Mesenchymal stem cell (in vitro differentiated cells and primary cell): ENCODE data around the gene GDF2.

Source experiments
- DNase-seq: peaks from one replicate; pipeline ENCODE4 v3.0.0-alpha.2; 2013
- H2AFZ ChIP-seq: one replicate; pipeline ENCODE4 v1.6.1; 2013; ENCODE audit warnings: low read depth, mild to moderate bottlenecking, control low read depth, inconsistent platforms, low read length, moderate library complexity
- H2AK5ac ChIP-seq: 2 replicates; pipeline ENCODE4 v1.6.1; 2013; ENCODE audit warnings: low read length, moderate library complexity, mild to moderate bottlenecking, inconsistent platforms; ENCODE audit not compliant: severe bottlenecking
- H2BK120ac ChIP-seq: one replicate; pipeline ENCODE4 v1.6.1; 2013; ENCODE audit warnings: low read depth, mild to moderate bottlenecking, inconsistent platforms, low read length, moderate library complexity
- H2BK12ac ChIP-seq, 2 experiments: one replicate each; pipeline ENCODE4 v1.6.1; 2013; ENCODE audit warnings: inconsistent platforms in 2 of 2, low read length in 2 of 2, mild to moderate bottlenecking in 2 of 2, moderate library complexity in 2 of 2, control low read depth in 1 of 2
- H2BK15ac ChIP-seq: one replicate; pipeline ENCODE4 v1.6.1; 2013; ENCODE audit warnings: mild to moderate bottlenecking, low read depth, inconsistent platforms; ENCODE audit not compliant: poor library complexity, severe bottlenecking
- H2BK5ac ChIP-seq: 2 replicates; pipeline ENCODE4 v1.6.1; 2013; ENCODE audit warnings: low read depth, mild to moderate bottlenecking, low read length, control low read depth, inconsistent platforms; ENCODE audit not compliant: poor library complexity, severe bottlenecking
- H3K14ac ChIP-seq, 2 experiments: one replicate each; pipeline ENCODE4 v1.6.1; 2013; ENCODE audit warnings: inconsistent platforms in 2 of 2, low read length in 2 of 2, control low read depth in 1 of 2, mild to moderate bottlenecking in 1 of 2, moderate library complexity in 1 of 2
- H3K18ac ChIP-seq, 2 experiments: one replicate each; pipeline ENCODE4 v1.6.1; 2013; ENCODE audit warnings: inconsistent platforms in 2 of 2, low read length in 2 of 2, control low read depth in 1 of 2, low read depth in 1 of 2, mild to moderate bottlenecking in 1 of 2
- H3K23ac ChIP-seq, 2 experiments: one replicate each; pipeline ENCODE4 v1.6.1; 2013; ENCODE audit warnings: inconsistent platforms in 2 of 2, low read length in 2 of 2, mild to moderate bottlenecking in 2 of 2, moderate library complexity in 2 of 2, control low read depth in 1 of 2
- H3K27ac ChIP-seq: 2 replicates; pipeline ENCODE4 v1.5.1; 2013; ENCODE audit warnings: mild to moderate bottlenecking, moderate library complexity, low read length, control low read depth, inconsistent platforms; ENCODE audit not compliant: poor library complexity, severe bottlenecking
- H3K27me3 ChIP-seq, 2 experiments: 2 replicates each; pipeline versions ENCODE4 v1.6.1 to v1.7.0; 2013; ENCODE audit warnings: low read length in 2 of 2, mild to moderate bottlenecking in 2 of 2, moderate library complexity in 2 of 2, control low read depth in 1 of 2, inconsistent platforms in 1 of 2; ENCODE audit not compliant: control insufficient read depth in 1 of 2, insufficient read depth in 1 of 2
- H3K36me3 ChIP-seq, 2 experiments: 2 replicates each; pipeline versions ENCODE4 v1.6.1 to v1.7.0; 2013; ENCODE audit warnings: low read length in 2 of 2, control low read depth in 1 of 2, inconsistent platforms in 1 of 2, low read depth in 1 of 2, mild to moderate bottlenecking in 1 of 2; ENCODE audit not compliant: insufficient read depth in 2 of 2, control insufficient read depth in 1 of 2
- H3K4ac ChIP-seq, 2 experiments: one replicate each; pipeline ENCODE4 v1.6.1; 2013; ENCODE audit warnings: inconsistent platforms in 2 of 2, low read length in 2 of 2, mild to moderate bottlenecking in 2 of 2, moderate library complexity in 2 of 2, control low read depth in 1 of 2, low read depth in 1 of 2
- H3K4me1 ChIP-seq: 2 replicates; pipeline ENCODE4 v1.6.1; 2013; ENCODE audit warnings: low read depth, low read length, control low read depth; ENCODE audit not compliant: control insufficient read depth, insufficient read depth
- H3K4me2 ChIP-seq: 2 replicates; pipeline ENCODE4 v1.6.1; 2013; ENCODE audit warnings: low read length, mild to moderate bottlenecking, inconsistent platforms; ENCODE audit not compliant: poor library complexity, severe bottlenecking
- H3K4me3 ChIP-seq, 2 experiments: 2 replicates each; pipeline versions ENCODE4 v1.5.1 to v1.7.0; 2013; ENCODE audit warnings: low read length in 2 of 2, mild to moderate bottlenecking in 2 of 2, control low read depth in 1 of 2, low read depth in 1 of 2; ENCODE audit not compliant: insufficient read depth in 1 of 2
- H3K79me1 ChIP-seq: replicated peaks from 2 replicates; pipeline ENCODE4 v1.6.1; 2013; ENCODE audit warnings: mild to moderate bottlenecking, control low read depth, low read length, inconsistent platforms; ENCODE audit not compliant: poor library complexity, severe bottlenecking
- H3K9ac ChIP-seq: 2 replicates; pipeline ENCODE4 v1.7.0; 2013; ENCODE audit warnings: mild to moderate bottlenecking, low read length, moderate library complexity
- H3K9me3 ChIP-seq: 2 replicates; pipeline ENCODE4 v1.7.0; 2013; ENCODE audit warnings: mild to moderate bottlenecking, low read length; ENCODE audit not compliant: control insufficient read depth
- H4K8ac ChIP-seq: one replicate; pipeline ENCODE4 v1.6.1; 2013; ENCODE audit warnings: inconsistent platforms, mild to moderate bottlenecking, low read length, moderate library complexity
- H4K91ac ChIP-seq: one replicate; pipeline ENCODE4 v1.6.1; 2013; ENCODE audit warnings: mild to moderate bottlenecking, low read length, inconsistent platforms
- WGBS: methylation state at CpG from one replicate; pipeline ENCODE4 v1.1.7; 2013; ENCODE audit warnings: mixed read lengths; 5-methylcytosine and 5-hydroxymethylcytosine counted together

GDF2 gene

GRCh38 chr10:47290338-47290737 lies 31.9 kb upstream of the GDF2 start:
- Histone ChIP-seq H2AFZ (no peak overlapping the region), H2BK120ac (no peak overlapping the region), H3K9me3 (no peaks in the 10 kb centered on the region), H2BK5ac (no peak overlapping the region), H3K4ac (no peak overlapping the region), H3K27ac (no peak overlapping the region), H3K23ac (no peak overlapping the region), H3K4me2 (no peak overlapping the region), H3K18ac (no peak overlapping the region), H4K8ac (no peak overlapping the region), H2BK15ac (no peak overlapping the region), H3K4me3 (no peak overlapping the region), H3K27me3 (peaks cover 46 to 47% of the 10 kb centered on the region in 2 experiments), H2AK5ac (no peak overlapping the region), H3K36me3 (no peaks in the 10 kb centered on the region), H4K91ac (no peak overlapping the region), H3K14ac (no peak overlapping the region), H2BK12ac (no peak overlapping the region), H3K79me1 (no peaks in the 10 kb centered on the region), H3K4me1 (no peaks in the 10 kb centered on the region), H3K9ac (no peak overlapping the region)
- WGBS, result 43% methylated on average over 3 of the region's 3 CpGs
- no peak for DNase-seq

- no peak overlapping the region for H3K18ac ChIP-seq
- no peak overlapping the region for H3K4ac ChIP-seq
- H3K23ac ChIP-seq, result no peak overlapping the region
- no peak overlapping the region for H3K4me3 ChIP-seq
- DNase-seq, result no peak
- no peaks in the 10 kb centered on the region for H3K9me3 ChIP-seq
- 43% methylated on average over 3 of the region's 3 CpGs for WGBS
- H3K79me1 ChIP-seq, result no peaks in the 10 kb centered on the region
- no peaks in the 10 kb centered on the region for H3K4me1 ChIP-seq
- no peak overlapping the region for H4K91ac ChIP-seq
- no peak overlapping the region for H3K9ac ChIP-seq
- H2BK12ac ChIP-seq, result no peak overlapping the region
- no peak overlapping the region for H2BK15ac ChIP-seq
- H2BK120ac ChIP-seq, result no peak overlapping the region
- no peak overlapping the region for H3K14ac ChIP-seq
- no peaks in the 10 kb centered on the region for H3K36me3 ChIP-seq
- no peak overlapping the region for H3K27ac ChIP-seq
- H2AFZ ChIP-seq, result no peak overlapping the region
- H2AK5ac ChIP-seq, result no peak overlapping the region
- peaks cover 43 to 50% of the 10 kb centered on the region in 2 experiments for H3K27me3 ChIP-seq
- H2BK5ac ChIP-seq, result no peak overlapping the region
- H4K8ac ChIP-seq, result no peak overlapping the region
- no peak overlapping the region for H3K4me2 ChIP-seq
Observed at GRCh38 chr10:47291682-47292081, 30.6 kb upstream of the GDF2 start.

- H3K36me3 ChIP-seq, result no peaks in the 10 kb centered on the region
- no peak overlapping the region for H3K14ac ChIP-seq
- WGBS, result 96% methylated on average over 9 of the region's 9 CpGs
- H2BK120ac ChIP-seq, result no peak overlapping the region
- H4K8ac ChIP-seq, result no peak overlapping the region
- H3K9ac ChIP-seq, result no peak overlapping the region
- H3K79me1 ChIP-seq, result no peaks in the 10 kb centered on the region
- no peak overlapping the region for H2BK15ac ChIP-seq
- H3K23ac ChIP-seq, result no peak overlapping the region
- H2BK12ac ChIP-seq, result no peak overlapping the region
- no peak overlapping the region for H3K18ac ChIP-seq
- H3K27me3 ChIP-seq, result peaks cover 40 to 60% of the 10 kb centered on the region in 2 experiments
- H3K4ac ChIP-seq, result no peak overlapping the region
- no peak overlapping the region for H4K91ac ChIP-seq
- DNase-seq, result no peak
- H2AFZ ChIP-seq, result no peak overlapping the region
- no peaks in the 10 kb centered on the region for H3K9me3 ChIP-seq
- H2AK5ac ChIP-seq, result no peak overlapping the region
- H3K27ac ChIP-seq, result no peak overlapping the region
- no peak overlapping the region for H2BK5ac ChIP-seq
- no peak overlapping the region for H3K4me3 ChIP-seq
- H3K4me1 ChIP-seq, result no peaks in the 10 kb centered on the region
- no peak overlapping the region for H3K4me2 ChIP-seq
Observed at GRCh38 chr10:47294057-47294456, 28.2 kb upstream of the GDF2 start.

GRCh38 chr10:47294501-47294900 lies 27.8 kb upstream of the GDF2 start:
- Histone ChIP-seq H3K4me2 (no peak overlapping the region), H2BK12ac (no peak overlapping the region), H2BK5ac (no peak overlapping the region), H3K36me3 (no peaks in the 10 kb centered on the region), H3K14ac (no peak overlapping the region), H3K9me3 (no peaks in the 10 kb centered on the region), H3K27ac (no peak overlapping the region), H3K79me1 (no peaks in the 10 kb centered on the region), H3K4me3 (no peak overlapping the region), H3K23ac (no peak overlapping the region), H3K9ac (no peak overlapping the region), H2BK15ac (no peak overlapping the region), H3K4me1 (no peaks in the 10 kb centered on the region), H3K4ac (no peak overlapping the region), H3K27me3 (peaks cover 38 to 65% of the 10 kb centered on the region in 2 experiments), H4K91ac (no peak overlapping the region), H4K8ac (no peak overlapping the region), H3K18ac (no peak overlapping the region), H2AK5ac (no peak overlapping the region), H2BK120ac (no peak overlapping the region), H2AFZ (no peak overlapping the region)
- 86% methylated on average over 4 of the region's 5 CpGs for WGBS
- no peak for DNase-seq
